NCI-H2107 (cell line): ENCODE results near the gene KRTAP4-9.
"Not testable (repeated sequence)": the region's sequence is repeated elsewhere in the genome, so short reads cannot be mapped to it uniquely, and the experiment has no call there.

Experiments used
- DNase-seq: peaks from one replicate; lab custom pipeline; 2025; lab: John Stamatoyannopoulos, UW

Gene KRTAP4-9

GRCh38 chr17:41131979-41132378 lies 26.8 kb downstream of the KRTAP4-9 start:
- no peak for DNase-seq

GRCh38 chr17:41133880-41134735 lies 28.9 kb downstream of the KRTAP4-9 start:
- no peak for DNase-seq

GRCh38 chr17:41139865-41140264 lies 34.7 kb downstream of the KRTAP4-9 start:
- not testable (repeated sequence) for DNase-seq

GRCh38 chr17:41140360-41141131 lies 35.4 kb downstream of the KRTAP4-9 start, which contains the start of gene KRTAP4-6:
Gene KRTAP4-6 (minus strand): TSS chr17:41140544. CDS start chr17:41140487, 57 bp downstream.
- DNase-seq = no peak

- DNase-seq = no peak
Observed at GRCh38 chr17:41141361-41141760, 36.2 kb downstream of the KRTAP4-9 start.

- DNase-seq = no peak
Observed at GRCh38 chr17:41144846-41145245, 39.7 kb downstream of the KRTAP4-9 start.

- no peak for DNase-seq
Observed at GRCh38 chr17:41145261-41145660, 40.1 kb downstream of the KRTAP4-9 start.

GRCh38 chr17:41147531-41148204 lies 42.5 kb downstream of the KRTAP4-9 start:
- DNase-seq = no peak

- not testable (repeated sequence) for DNase-seq
Observed at GRCh38 chr17:41148971-41149651, 43.9 kb downstream of the KRTAP4-9 start.

GRCh38 chr17:41149652-41149985 lies 44.4 kb downstream of the KRTAP4-9 start, which contains the start of gene KRTAP4-5:
Gene KRTAP4-5 (minus strand): TSS chr17:41149825. CDS start chr17:41149767, 58 bp downstream.
- no peak for DNase-seq

GRCh38 chr17:41150026-41150425 lies 44.8 kb downstream of the KRTAP4-9 start:
- no peak for DNase-seq

GRCh38 chr17:41151525-41151924 lies 46.3 kb downstream of the KRTAP4-9 start:
- no peak for DNase-seq

- no peak for DNase-seq
Observed at GRCh38 chr17:41153856-41154255, 48.7 kb downstream of the KRTAP4-9 start.
